Left renal pelvis (tissue), 4 donors: ENCODE measurements around the gene ERBB2. TPM values are rescaled to one million over a fixed set of nuclear protein-coding genes. Genes with fewer than 3 reads are reported as not detected.
"Not testable (repeated sequence)": the region's sequence is repeated elsewhere in the genome, so short reads cannot be mapped to it uniquely, and the experiment has no call there.

ENCODE experiments used
- DNase-seq, 4 donors: peaks; one replicate each; pipeline ENCODE4 v3.0.0-alpha.2; 2013; ENCODE audit warnings: low read depth in 4 of 4, low spot score in 3 of 4
- polyA plus RNA-seq, 4 donors: library from polyadenylated mRNA; unstranded; fragments of 120-200 nt; gene quantifications; one replicate each; pipeline ENCODE4 v1.2.1, GENCODE V29; 2013; ENCODE audit not compliant: insufficient read length in 4 of 4

Gene ERBB2
- polyA plus RNA-seq, 4 donors, result 103 to 205 (median 178) TPM

DNA sequence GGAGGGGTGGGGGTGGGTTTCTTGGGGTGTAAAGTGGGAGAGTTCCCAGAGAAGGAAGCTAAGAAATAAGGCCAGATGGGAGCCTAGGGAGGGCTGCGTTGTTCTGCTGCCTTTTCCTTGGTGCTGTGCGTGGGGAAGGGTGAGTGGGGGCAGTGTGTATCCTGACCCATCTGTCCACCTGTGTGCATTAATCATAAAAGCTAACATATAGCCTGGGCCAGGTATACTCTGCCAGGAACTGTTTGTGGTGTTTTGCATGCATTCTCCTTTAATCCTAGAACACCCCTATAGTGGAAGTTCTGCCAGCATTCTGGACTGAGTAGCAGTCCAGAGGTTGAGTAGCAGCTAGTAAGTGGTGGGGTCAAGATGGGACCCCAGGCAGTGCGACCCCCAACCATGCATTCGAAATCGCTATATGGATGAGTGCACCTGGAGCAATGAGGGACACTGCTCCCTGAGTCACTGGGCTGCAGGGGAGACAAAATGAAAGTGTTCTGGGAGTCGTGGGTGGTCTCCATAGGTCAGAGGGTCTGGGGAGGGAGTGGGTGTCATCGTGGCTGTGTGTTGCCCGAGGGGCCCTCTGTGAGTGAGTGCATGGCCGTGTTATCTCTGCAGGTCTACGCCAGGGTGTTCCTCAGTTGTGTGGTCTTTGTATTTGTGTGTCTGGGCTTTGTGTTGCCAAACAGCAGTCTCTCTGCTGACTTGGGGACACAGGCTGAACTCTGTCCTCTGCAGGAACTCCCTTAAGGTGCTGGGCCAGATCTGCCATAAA is 1.3 kb downstream of the ERBB2 start:
- DNase-seq, result no peak

DNA sequence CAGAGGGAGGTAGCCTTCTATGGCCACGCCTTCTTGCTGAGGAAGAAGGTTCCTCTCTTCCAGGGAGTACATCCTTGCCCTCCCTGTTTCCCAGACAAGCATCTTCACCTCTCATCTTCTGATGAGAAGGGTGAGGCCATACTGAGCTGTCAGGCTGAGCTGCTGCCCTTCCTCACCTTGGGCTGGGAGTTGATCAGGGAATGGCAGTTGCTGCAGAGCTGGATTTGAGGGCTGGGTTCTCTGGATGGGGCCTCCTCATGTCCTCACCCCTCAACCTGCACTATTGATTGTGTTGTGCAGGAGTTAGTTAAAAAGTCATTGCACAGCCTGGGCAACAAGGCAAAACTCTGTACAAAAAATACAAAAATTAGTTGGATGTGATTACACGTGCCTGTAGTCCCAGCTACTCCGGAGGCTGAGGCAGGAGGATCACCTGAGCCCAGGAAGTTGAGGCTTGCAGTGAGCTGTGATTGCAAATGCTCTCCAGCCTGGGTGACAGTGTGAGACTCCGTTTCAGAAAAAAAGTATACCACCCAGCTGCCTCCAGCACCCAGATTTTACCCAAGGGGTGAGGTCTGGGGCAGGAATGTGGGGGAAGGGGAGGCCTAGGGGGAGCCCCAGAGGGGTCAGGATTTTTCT is 2.0 kb downstream of the ERBB2 start:
- no peak for DNase-seq

DNA sequence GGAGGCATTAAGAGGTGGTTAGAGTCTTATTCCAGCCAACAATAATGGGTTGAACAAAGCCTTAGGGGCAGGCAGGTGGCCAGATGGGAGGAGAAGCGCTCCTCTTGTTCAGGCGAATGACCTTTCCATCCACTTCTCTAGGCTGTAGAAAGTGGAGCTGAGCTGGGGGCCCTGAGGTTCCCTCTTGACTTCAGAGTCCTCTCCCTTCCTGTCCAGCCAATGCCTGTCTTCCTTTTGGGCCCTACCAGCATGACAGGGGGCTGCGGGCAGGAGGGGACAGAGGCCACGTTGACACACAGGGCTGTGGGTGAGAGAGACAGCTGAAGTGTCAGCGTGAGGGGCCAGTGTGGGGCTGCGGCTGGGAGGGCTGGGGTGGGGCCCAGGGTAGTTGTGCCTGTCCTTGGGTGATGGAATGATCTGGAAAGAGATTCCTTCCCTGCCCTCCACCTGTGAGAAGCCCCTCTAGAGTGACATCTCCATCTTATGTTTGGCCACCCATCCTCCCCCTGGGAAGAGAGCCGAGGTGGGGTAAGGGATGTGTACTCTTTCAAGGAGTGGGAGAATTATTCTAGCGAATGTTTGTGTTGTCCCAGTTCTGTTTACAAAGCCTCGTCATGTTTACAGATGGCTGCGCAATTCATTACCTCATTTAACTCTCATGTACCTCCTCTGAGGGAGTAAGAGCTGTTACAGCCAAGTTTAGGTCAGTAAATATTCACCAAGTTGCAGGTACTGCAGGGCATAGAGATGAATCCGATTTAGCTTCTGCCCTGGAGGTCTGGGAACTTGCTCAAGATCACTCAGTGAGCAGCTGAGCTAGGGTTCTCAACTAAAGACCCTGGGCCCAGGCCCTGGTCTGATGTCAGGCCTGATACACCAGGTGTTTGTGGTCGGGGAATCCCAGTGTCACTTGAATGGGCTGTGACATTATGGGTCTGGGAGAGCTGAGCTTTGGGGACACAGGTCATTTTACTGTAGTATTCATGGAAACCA is 3.3 kb downstream of the ERBB2 start:
- DNase-seq, result no peak

DNA sequence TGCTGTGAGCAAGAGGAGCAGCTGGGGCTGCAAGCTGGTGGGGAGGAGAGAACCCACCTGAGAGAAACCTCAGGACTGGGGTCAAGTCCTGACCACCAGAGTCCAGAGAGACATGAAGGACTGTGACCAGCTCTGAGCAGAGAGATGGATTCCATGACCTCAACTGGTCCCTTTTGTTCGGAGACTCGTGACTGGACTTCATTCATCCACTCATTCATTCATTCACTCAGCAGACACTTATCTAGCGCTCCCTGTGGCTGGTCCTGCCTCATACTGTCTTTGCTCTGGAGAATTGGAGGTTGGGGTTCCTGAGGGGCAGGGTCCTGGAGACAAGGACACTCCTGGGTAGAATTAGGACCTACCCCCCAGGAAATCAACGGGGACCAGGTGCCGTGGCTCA is 4.0 kb downstream of the ERBB2 start:
- DNase-seq, result no peak

DNA sequence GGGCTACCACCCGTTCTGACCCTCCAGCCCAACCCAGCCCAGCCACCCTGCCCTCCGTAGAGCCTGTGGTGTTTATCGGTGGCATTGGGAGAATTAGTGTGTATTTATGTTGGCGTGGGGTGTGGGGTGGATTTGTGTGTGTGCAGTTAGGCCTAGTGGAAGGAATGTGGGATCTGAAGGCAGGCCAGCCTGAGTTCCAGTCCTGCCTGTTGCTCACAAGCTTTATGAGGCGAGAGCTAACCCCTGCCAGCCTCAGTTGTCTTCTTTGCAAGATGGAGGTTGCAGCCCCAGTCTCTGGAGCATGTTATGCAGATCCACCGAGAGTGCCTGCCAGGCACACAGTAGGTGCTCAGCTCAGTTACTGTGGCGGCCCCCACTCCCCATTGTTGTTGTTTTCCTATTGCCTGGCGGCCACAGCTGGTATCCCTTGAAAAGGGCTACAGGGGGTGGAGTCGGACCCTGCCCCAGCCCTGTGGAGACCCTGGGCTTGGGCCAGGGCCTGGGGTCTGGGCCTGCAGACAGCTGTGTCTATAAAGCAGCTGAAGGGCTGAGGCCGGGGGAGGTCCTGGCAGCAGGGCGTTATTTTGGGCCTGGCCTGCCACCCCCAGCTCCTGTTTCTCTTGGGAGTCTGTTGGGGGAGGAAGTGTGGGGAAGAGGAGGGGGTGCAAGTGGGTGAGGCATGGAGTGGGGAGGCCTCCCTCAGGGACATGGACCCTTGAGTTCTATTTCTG is 5.1 kb downstream of the ERBB2 start:
- no peak for DNase-seq

DNA sequence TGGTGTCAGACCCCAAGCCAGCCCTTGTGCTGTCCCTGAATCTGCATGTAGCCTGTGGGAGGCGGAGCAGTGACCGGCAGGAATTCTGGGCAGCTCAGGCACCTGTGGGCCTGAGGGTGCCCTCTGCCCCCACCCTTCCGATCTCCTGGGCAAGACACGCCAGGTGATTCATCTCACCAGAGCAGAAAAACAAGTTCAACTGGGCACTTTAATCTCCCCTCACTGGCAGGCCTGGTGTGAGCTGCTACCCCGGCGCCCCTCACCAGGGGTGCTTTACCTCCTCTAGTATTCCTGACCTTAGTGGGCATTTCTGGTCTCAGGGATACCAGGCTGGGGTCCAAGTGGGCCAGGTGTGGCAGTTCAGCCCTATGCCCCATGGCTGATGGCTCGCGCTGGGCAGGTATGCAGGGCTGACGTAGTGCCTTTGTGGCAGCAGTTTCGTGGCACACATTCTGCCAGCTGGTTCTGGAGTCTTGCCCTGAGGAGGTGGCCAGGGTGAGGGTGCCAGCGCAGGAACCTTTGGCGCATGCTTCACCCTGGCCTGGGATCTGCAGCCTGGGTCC is 6.0 kb downstream of the ERBB2 start:
- DNase-seq, result no peak

DNA sequence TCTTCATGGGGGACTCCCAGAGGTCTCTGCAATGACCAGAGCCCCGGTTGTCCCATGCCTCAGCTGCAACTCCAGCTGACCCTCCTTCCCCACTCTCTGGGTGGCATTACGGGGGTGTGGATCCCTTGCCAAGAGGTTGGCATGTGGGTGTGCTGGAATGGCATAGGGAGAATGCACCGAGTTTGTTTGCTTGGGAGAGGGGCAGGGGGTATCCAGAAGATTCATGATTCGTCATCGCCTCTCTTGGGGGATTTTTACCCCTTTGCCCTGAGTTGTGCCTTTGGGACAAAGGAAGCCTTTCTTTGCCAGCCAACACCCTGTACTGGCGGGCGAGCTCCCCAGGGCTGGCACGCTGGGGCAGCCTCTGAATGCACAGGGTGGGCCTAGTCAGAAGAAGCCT is 6.5 kb downstream of the ERBB2 start:
- DNase-seq, result no peak

DNA sequence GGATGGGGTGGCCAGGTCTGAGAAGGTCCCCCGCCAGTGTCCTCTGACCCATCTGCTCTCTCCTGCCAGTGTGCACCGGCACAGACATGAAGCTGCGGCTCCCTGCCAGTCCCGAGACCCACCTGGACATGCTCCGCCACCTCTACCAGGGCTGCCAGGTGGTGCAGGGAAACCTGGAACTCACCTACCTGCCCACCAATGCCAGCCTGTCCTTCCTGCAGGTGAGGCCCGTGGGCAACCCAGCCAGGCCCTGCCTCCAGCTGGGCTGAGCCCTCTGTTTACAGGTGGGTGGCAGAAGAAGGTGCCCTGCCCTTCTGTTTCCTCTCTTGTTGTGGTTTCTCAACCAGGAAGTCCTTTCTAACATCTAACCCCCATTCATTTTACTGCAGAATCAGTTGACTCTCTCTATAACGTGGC is 7.1 kb downstream of the ERBB2 start:
- no peak for DNase-seq

DNA sequence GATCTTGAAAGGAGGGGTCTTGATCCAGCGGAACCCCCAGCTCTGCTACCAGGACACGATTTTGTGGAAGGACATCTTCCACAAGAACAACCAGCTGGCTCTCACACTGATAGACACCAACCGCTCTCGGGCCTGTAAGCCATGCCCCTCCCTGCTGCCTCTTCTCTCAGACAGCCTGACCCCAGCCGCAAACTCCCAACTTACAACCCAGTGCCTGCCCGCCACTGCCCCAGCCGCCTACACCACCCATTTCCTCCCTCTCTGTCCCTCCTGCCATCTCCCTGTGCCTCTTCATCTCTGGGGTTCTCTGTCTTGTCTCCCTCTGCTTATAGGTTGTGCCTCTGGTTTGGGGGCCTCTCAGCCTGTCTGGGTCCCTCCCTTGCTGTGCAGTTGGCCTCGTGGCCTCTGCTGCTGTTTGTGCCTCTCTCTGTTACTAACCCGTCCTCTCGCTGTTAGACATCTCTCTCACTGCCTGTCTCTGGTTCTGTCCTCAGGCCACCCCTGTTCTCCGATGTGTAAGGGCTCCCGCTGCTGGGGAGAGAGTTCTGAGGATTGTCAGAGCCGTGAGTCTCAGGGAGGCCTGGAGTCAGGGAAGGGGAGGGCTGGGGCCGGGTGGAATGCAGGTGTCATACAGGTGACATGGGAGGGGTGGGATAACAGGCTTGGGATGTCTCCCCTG is 9.6 kb downstream of the ERBB2 start:
- no peak for DNase-seq

DNA sequence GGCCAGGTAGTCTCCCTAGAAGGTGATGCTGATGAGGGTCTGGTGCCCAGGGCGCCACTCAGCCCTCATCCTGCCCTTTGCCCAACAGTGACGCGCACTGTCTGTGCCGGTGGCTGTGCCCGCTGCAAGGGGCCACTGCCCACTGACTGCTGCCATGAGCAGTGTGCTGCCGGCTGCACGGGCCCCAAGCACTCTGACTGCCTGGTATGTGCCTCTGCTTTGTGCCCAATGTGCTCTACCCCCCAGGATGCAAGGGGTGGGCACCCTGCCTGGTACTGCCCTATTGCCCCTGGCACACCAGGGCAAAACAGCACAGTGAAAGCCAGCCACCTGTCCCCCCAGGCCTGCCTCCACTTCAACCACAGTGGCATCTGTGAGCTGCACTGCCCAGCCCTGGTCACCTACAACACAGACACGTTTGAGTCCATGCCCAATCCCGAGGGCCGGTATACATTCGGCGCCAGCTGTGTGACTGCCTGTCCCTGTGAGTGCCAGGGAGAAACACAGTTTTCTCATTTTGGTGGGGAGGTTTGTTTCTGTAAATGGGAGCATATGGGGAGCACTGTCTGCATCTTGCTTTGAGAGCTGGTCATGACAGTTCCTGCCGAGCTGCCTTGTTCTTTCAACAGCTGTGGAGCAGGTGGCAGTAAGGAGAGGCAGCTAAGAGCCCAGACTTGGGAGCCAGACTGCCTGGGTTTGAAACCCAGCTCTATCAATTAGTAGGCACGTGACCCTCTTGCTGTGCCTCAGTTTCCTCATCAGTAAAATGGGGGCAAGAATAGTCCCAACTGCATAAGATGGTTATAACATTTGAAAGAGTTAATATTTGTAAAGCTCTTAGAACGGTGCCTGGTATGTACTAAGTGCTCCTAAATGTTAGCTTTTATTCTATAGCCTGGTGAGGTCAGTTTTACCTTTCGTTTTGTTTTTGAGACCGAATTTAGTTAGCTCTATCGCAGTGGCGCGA is 10.4 kb downstream of the ERBB2 start:
- no peak for DNase-seq

DNA sequence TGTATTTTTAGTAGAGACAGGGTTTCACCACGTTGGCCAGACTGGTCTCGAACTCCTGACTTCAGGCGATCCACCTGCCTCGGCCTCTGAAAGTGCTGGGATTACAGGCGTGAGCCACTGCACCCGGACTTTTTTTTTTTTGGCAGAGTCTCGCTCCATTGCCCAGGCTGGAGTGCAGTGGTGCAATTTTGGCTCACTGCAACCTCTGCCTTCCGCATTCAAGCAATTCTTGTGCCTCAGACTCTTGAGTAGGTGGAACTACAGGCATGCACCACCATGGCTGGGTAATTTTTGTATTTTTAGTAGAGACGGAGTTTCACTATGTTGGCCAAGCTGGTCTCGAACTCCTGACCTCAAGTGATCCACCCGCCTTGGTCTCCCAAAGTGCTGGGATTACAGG is 11.2 kb downstream of the ERBB2 start:
- DNase-seq, result not testable (repeated sequence)

DNA sequence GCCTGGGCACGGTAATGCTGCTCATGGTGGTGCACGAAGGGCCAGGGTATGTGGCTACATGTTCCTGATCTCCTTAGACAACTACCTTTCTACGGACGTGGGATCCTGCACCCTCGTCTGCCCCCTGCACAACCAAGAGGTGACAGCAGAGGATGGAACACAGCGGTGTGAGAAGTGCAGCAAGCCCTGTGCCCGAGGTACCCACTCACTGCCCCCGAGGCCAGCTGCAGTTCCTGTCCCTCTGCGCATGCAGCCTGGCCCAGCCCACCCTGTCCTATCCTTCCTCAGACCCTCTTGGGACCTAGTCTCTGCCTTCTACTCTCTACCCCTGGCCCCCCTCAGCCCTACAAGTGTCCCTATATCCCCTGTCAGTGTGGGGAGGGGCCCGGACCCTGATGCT is 12.0 kb downstream of the ERBB2 start:
- DNase-seq, result no peak

DNA sequence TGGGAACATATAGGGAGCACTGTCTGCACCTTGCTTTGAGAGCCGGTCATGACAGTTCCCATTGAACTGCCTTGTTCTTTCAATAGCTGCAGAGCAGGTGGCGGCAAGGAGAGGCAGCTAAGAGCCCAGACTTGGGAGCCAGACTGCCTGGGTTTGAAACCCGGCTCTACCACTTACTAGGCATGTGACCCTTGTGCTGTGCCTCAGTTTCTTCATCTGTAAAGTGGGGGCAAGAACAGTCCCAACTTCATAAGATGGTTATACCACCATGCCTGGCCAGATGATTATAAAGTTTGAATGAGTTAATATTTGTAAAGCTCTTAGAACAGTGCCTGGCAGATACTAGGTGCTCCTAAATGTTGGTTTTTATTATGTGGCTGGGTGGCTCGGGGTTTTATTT is 14.4 kb downstream of the ERBB2 start:
- DNase-seq, result no peak

DNA sequence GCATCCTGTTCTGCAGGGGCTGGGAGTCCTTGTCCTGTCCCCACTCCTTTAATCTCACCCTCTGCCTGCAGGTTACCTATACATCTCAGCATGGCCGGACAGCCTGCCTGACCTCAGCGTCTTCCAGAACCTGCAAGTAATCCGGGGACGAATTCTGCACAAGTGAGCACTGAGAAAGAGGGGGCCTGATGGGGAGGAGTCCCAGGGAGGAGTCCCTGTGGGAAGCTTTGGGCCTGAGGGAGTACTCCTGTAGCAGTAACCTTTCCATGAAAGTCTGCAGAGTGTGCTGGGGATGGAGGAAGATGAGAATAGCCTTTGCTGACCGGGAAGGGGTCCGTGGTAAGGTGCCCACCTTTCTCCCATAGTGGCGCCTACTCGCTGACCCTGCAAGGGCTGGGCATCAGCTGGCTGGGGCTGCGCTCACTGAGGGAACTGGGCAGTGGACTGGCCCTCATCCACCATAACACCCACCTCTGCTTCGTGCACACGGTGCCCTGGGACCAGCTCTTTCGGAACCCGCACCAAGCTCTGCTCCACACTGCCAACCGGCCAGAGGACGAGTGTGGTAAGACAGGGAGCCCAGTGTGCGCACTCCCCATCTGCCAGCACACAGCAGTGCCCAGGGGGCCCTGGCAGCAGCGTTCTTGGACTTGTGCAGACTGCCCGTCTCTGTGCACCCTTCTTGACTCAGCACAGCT is 15.7 kb downstream of the ERBB2 start:
- no peak for DNase-seq

DNA sequence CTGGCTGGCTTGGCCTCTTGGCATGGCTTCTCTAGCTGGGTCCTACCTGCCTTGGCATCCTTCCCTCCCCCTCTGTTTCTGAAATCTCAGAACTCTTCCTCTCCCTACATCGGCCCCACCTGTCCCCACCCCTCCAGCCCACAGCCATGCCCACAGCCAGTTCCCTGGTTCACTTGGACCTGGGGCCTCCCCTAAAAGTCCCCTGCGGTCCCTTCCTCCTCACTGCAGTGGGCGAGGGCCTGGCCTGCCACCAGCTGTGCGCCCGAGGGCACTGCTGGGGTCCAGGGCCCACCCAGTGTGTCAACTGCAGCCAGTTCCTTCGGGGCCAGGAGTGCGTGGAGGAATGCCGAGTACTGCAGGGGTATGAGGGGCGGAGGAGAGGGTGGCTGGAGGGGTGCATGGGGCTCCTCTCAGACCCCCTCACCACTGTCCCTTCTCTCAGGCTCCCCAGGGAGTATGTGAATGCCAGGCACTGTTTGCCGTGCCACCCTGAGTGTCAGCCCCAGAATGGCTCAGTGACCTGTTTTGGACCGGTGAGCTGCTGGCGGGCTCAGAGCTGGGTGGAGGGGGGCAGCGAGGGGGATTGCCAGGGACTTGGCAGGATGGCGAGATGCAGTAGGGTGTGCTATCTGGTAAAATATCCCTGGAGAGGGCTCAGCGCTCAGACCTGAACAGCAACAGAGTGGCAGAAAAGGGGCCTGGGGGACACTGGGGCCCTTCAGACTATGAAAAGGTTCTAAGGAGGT is 16.4 kb downstream of the ERBB2 start:
- no peak for DNase-seq

DNA sequence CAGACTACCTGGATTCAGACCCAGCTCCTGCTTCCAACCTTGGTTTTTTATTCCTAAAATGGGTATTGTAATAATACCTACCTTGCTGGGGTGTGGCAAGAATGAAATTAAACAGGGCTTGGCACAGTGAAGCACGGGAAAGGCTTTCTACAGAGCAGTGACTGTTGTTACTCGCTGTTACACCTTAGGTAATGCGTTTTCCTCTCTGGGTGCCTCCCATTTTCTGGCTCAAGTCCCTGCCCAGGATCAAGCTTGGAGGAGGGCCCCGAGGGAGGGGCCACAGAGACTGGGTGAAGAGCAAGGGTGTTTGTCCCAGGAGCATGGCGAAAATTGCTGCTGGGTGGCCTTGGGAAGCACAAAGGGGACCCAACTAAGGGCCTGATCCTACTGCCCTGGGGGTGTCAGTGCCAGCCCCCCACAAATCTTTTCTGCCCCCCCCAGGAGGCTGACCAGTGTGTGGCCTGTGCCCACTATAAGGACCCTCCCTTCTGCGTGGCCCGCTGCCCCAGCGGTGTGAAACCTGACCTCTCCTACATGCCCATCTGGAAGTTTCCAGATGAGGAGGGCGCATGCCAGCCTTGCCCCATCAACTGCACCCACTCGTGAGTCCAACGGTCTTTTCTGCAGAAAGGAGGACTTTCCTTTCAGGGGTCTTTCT is 17.1 kb downstream of the ERBB2 start:
- no peak for DNase-seq

DNA sequence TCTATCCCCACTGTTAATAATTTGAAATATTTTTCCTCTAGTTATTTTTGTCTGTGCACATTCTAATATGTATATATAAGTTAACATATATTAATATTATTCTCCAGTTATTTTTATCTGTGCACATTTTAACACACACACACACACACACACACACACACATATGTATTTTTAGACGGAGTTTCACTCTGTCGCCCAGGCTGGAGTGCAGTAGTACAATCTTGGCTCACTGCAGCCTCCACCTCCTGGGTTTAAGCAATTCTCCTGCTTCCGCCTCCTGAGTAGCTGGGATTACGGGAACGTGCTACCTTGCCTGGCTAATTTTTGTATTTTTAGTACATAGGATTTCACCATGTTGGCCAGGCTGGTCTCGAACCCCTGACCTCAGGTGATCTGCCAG is 17.8 kb downstream of the ERBB2 start:
- no peak for DNase-seq
